ENCODE measurements around the gene RPLP2. TPM values are rescaled to one million over a fixed set of nuclear protein-coding genes. Genes with fewer than 3 reads are reported as not detected.

RPLP2 gene
- total RNA-seq, 1 donor from 2014 or later: 418 TPM

GRCh38 chr11:841981-842369 is 32.2 kb downstream of the RPLP2 start:
- no peak overlapping the region for H3K27ac ChIP-seq
- peak overlapping the region; percentile 94 for H2AFZ ChIP-seq (replicated peaks)
- H3K4me1 ChIP-seq: peaks cover 30% of the 10 kb centered on the region
- H3K4me3 ChIP-seq: peak overlapping the region; percentile 96
- TF ChIP-seq CTCF (IDR thresholded peaks at IDR 0.05) (no peak), EZH2 (IDR thresholded peaks at IDR 0.05) (no peak), EZH2phosphoT487 (IDR thresholded peaks at IDR 0.05) (no peak)
- Mint-ChIP-seq H3K4me1 (peaks cover 33% of the 10 kb centered on the region), H3K4me3 (peak overlapping the region; percentile 90), H3K9me3 (no peaks in the 10 kb centered on the region), H3K27ac (peak overlapping the region; percentile 79), H3K27me3 (ENCODE audit: insufficient read depth, low read depth) (peaks cover 9% of the 10 kb centered on the region), H3K36me3 (peaks cover 3% of the 10 kb centered on the region)
- H3F3A ChIP-seq (ENCODE audit: low read depth): peaks cover 45% of the 10 kb centered on the region
- H3K9me3 ChIP-seq (ENCODE audit: low read depth): no peaks in the 10 kb centered on the region
- DNase-seq (ENCODE audit: low spot score): no peak
- H3K27me3 ChIP-seq: peaks cover 9% of the 10 kb centered on the region
- no peaks in the 10 kb centered on the region for H3K36me3 ChIP-seq
- peaks cover 23% of the 10 kb centered on the region for H3K79me2 ChIP-seq (ENCODE audit: low read depth)
- H4K20me1 ChIP-seq (ENCODE audit: low read depth): peaks cover 45% of the 10 kb centered on the region
- H3K9ac ChIP-seq: peak overlapping the region; percentile 100
- peak overlapping the region; percentile 97 for H3K4me2 ChIP-seq

- H3K4me3 ChIP-seq: peak within 1 kb of the TSS; percentile 96
- peaks cover 45% of the 10 kb centered on the region for H3F3A ChIP-seq (ENCODE audit: low read depth)
- H3K4me1 ChIP-seq: peaks cover 30% of the 10 kb centered on the region
- no peaks in the 10 kb centered on the region for H3K9me3 ChIP-seq (ENCODE audit: low read depth)
- no peaks in the 10 kb centered on the region for H3K36me3 ChIP-seq
- Mint-ChIP-seq H3K27me3 (ENCODE audit: insufficient read depth, low read depth) (peaks cover 11% of the 10 kb centered on the region), H3K9me3 (no peaks in the 10 kb centered on the region), H3K36me3 (peaks cover 3% of the 10 kb centered on the region), H3K27ac (peak within 1 kb of the TSS; percentile 79), H3K4me1 (peaks cover 33% of the 10 kb centered on the region), H3K4me3 (peak within 1 kb of the TSS; percentile 90)
- peaks cover 23% of the 10 kb centered on the region for H3K79me2 ChIP-seq (ENCODE audit: low read depth)
- peaks cover 9% of the 10 kb centered on the region for H3K27me3 ChIP-seq
- H3K9ac ChIP-seq: peak within 1 kb of the TSS; percentile 100
- peak within 1 kb of the TSS; percentile 97 for H3K4me2 ChIP-seq
- TF ChIP-seq EZH2phosphoT487 (IDR thresholded peaks at IDR 0.05): no peak
- TF ChIP-seq EZH2 (IDR thresholded peaks at IDR 0.05): no peak
- no peak for TF ChIP-seq CTCF (IDR thresholded peaks at IDR 0.05)
- H4K20me1 ChIP-seq (ENCODE audit: low read depth): peaks cover 41% of the 10 kb centered on the region
- peak within 1 kb of the TSS; percentile 99 for H3K27ac ChIP-seq
- peak; percentile 97 for DNase-seq (ENCODE audit: low spot score)
- H2AFZ ChIP-seq (replicated peaks): peak within 1 kb of the TSS; percentile 94
These were observed 32.7 kb downstream of the RPLP2 start, which contains the start of the genes POLR2L and TSPAN4 for GRCh38 chr11:842370-843002. Gene POLR2L (minus strand): TSS chr11:842529. CDS start chr11:842508, 21 bp downstream. Gene TSPAN4 (plus strand): TSS chr11:842852. CDS start chr11:850305, 7,453 bp downstream.

DNA sequence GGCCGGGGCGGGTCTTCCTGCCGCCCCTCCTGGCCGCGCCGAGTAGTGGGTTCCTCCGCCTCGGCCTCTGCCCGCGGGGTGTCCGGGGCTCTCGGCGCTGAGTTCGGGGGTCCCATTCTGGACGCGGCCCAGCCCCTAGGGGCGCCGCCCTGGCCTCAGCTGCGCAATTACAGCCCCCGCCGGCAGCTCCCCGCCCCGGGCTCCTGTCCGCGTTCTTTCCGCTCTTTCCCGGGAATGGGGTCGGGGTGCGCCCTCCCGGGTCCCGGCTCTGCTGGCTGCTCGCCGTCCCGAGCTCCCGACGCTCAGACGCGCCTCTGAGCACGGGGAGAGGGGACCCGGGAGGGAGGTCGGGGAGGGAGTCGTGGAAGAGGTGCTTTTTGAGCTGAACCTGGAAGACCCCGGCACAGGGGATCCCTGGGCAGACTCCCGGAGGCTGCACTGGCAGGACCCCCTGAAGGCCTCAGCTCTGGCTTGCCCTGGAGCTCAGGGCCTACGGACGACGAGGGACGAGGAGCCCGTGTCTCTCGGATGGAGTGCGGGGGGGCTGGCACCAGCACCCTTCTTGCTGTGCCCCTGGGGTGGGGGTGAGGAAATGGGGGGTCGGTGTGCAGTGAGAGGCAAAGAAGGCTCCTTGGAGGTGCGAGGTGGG is 33.4 kb downstream of the RPLP2 start:
- H4K20me1 ChIP-seq (ENCODE audit: low read depth): peaks cover 36% of the 10 kb centered on the region
- H3K9ac ChIP-seq: peak overlapping the region; percentile 21
- no peak overlapping the region for H3K27ac ChIP-seq
- H3K27ac Mint-ChIP-seq: peak overlapping the region; percentile 17
- peaks cover 30% of the 10 kb centered on the region for H3K4me1 ChIP-seq
- no peaks in the 10 kb centered on the region for H3K9me3 Mint-ChIP-seq
- H3K4me3 ChIP-seq: peak overlapping the region; percentile 96
- no peak for DNase-seq (ENCODE audit: low spot score)
- peaks cover 3% of the 10 kb centered on the region for H3K36me3 Mint-ChIP-seq
- peaks cover 11% of the 10 kb centered on the region for H3K27me3 Mint-ChIP-seq (ENCODE audit: insufficient read depth, low read depth)
- H3F3A ChIP-seq (ENCODE audit: low read depth): peaks cover 40% of the 10 kb centered on the region
- peaks cover 23% of the 10 kb centered on the region for H3K79me2 ChIP-seq (ENCODE audit: low read depth)
- no peaks in the 10 kb centered on the region for H3K36me3 ChIP-seq
- peak overlapping the region; percentile 94 for H2AFZ ChIP-seq (replicated peaks)
- TF ChIP-seq CTCF (IDR thresholded peaks at IDR 0.05) (peak; percentile 28), EZH2phosphoT487 (IDR thresholded peaks at IDR 0.05) (no peak), EZH2 (IDR thresholded peaks at IDR 0.05) (no peak)
- H3K4me1 Mint-ChIP-seq: peaks cover 33% of the 10 kb centered on the region
- no peaks in the 10 kb centered on the region for H3K9me3 ChIP-seq (ENCODE audit: low read depth)
- H3K27me3 ChIP-seq: peaks cover 11% of the 10 kb centered on the region
- H3K4me3 Mint-ChIP-seq: peak overlapping the region; percentile 85
- peak overlapping the region; percentile 97 for H3K4me2 ChIP-seq

Data from neural progenitor cell (in vitro differentiated cells).